Neural cell (in vitro differentiated cells): ENCODE measurements around the gene SCFD1. TPM values are rescaled to one million over a fixed set of nuclear protein-coding genes. Genes with fewer than 3 reads are reported as not detected.

ENCODE experiments used
- H2AFZ ChIP-seq: fragments of 200-600, 300-800 bp; sonication (generic), shearing (Covaris generic); 2 replicates; pipeline ENCODE4 v1.6.0; 2014; ENCODE audit warnings: low read depth, mild to moderate bottlenecking, antibody characterized with exemption, low read length, moderate library complexity
- H3F3A ChIP-seq: fragments of 200-600 bp; shearing (Covaris generic); 2 replicates; pipeline ENCODE4 v1.6.1; 2016; ENCODE audit warnings: mild to moderate bottlenecking, moderate library complexity, mixed read lengths, antibody characterized with exemption, low read length; ENCODE audit not compliant: insufficient read depth, poor library complexity, severe bottlenecking
- H3K27ac ChIP-seq: fragments of 200-600, 300-800 bp; sonication (generic), shearing (Covaris generic); 2 replicates; pipeline ENCODE4 v1.5.1; 2014; ENCODE audit warnings: mild to moderate bottlenecking, low read length, moderate library complexity
- H3K27me3 ChIP-seq: fragments of 300-800, 200-600 bp; sonication (generic), shearing (Covaris generic); 2 replicates; pipeline ENCODE4 v1.6.0; 2014; ENCODE audit warnings: mild to moderate bottlenecking, low read depth, low read length, moderate library complexity; ENCODE audit not compliant: insufficient read depth
- H3K36me3 ChIP-seq: fragments of 300-800, 200-600 bp; sonication (generic), shearing (Covaris generic); 2 replicates; pipeline ENCODE4 v1.5.1; 2014; ENCODE audit warnings: mild to moderate bottlenecking, antibody characterized with exemption, low read length, moderate library complexity; ENCODE audit not compliant: insufficient read depth
- H3K4me2 ChIP-seq: fragments of 300-800, 200-600 bp; sonication (generic), shearing (Covaris generic); 2 replicates; pipeline ENCODE4 v1.6.0; 2014; ENCODE audit warnings: mild to moderate bottlenecking, low read length
- H3K4me3 ChIP-seq: fragments of 300-800, 200-600 bp; sonication (generic), shearing (Covaris generic); 2 replicates; pipeline ENCODE4 v1.5.1; 2014; ENCODE audit warnings: mild to moderate bottlenecking, low read length, moderate library complexity
- H3K79me2 ChIP-seq: fragments of 200-600 bp; shearing (Covaris generic); replicated peaks from 2 replicates; pipeline ENCODE4 v1.6.0; 2014; ENCODE audit warnings: mild to moderate bottlenecking, low read length, moderate library complexity; ENCODE audit not compliant: insufficient read depth
- H3K9ac ChIP-seq: fragments of 300-800, 200-600 bp; sonication (generic), shearing (Covaris generic); 2 replicates; pipeline ENCODE4 v1.6.1; 2016; ENCODE audit warnings: mild to moderate bottlenecking, low read length, mixed read lengths
- H3K9me2 ChIP-seq: fragments of 200-600 bp; shearing (Covaris generic); 2 replicates; pipeline ENCODE4 v1.6.1; 2016; ENCODE audit warnings: mild to moderate bottlenecking, low read length, mixed read lengths; ENCODE audit not compliant: insufficient read depth
- H3K9me3 ChIP-seq: fragments of 200-600, 300-800 bp; sonication (generic), shearing (Covaris generic); 2 replicates; pipeline ENCODE4 v1.6.1; 2016; ENCODE audit warnings: mild to moderate bottlenecking, mixed run types, low read length, moderate library complexity, mixed read lengths
- H4K20me1 ChIP-seq: fragments of 200-600 bp; shearing (Covaris generic); 2 replicates; pipeline ENCODE4 v1.6.1; 2016; ENCODE audit warnings: mild to moderate bottlenecking, mixed run types; ENCODE audit not compliant: insufficient read depth
- CTCF ChIP-seq: fragments of 450-650 bp; IDR thresholded peaks from 2 replicates; pipeline ENCODE4 v1.5.1; 2014; ENCODE audit warnings: antibody characterized with exemption, mild to moderate bottlenecking, moderate library complexity; ENCODE audit not compliant: poor library complexity, severe bottlenecking
- EP300 ChIP-seq: fragments of 450-650 bp; conservative IDR thresholded peaks from 2 replicates; pipeline ENCODE4 v1.6.1; 2014; ENCODE audit warnings: antibody characterized with exemption, mild to moderate bottlenecking, moderate library complexity; ENCODE audit not compliant: poor library complexity, severe bottlenecking
- EZH2 ChIP-seq: fragments of 200-600, 300-800 bp; shearing (Covaris generic), sonication (generic); IDR thresholded peaks from 2 replicates; pipeline ENCODE4 v1.6.1; 2014; ENCODE audit warnings: antibody characterized with exemption, low read length, borderline replicate concordance, mild to moderate bottlenecking; ENCODE audit not compliant: insufficient read depth, poor library complexity, severe bottlenecking
- MXI1 ChIP-seq: fragments of 450-650 bp; conservative IDR thresholded peaks from 2 replicates; pipeline ENCODE4 v1.6.1; 2014; ENCODE audit warnings: antibody characterized with exemption, mild to moderate bottlenecking; ENCODE audit not compliant: poor library complexity, severe bottlenecking
- POLR2AphosphoS5 ChIP-seq: IDR thresholded peaks from 2 replicates; pipeline ENCODE4 v1.6.1; 2012
- RAD21 ChIP-seq: fragments of 450-650 bp; conservative IDR thresholded peaks from 2 replicates; pipeline ENCODE4 v1.6.1; 2014; ENCODE audit warnings: antibody characterized with exemption, mild to moderate bottlenecking, moderate library complexity
- REST ChIP-seq: IDR thresholded peaks from 2 replicates; pipeline ENCODE4 v1.6.1; 2012; ENCODE audit warnings: borderline replicate concordance
- SMC3 ChIP-seq: fragments of 450-650 bp; conservative IDR thresholded peaks from 2 replicates; pipeline ENCODE4 v1.6.1; 2014; ENCODE audit warnings: antibody characterized with exemption, mild to moderate bottlenecking, moderate library complexity; ENCODE audit not compliant: poor library complexity
- TAF1 ChIP-seq: IDR thresholded peaks from 2 replicates; pipeline ENCODE4 v1.6.1; 2012; ENCODE audit warnings: low read depth
- polyA plus RNA-seq: library from polyadenylated mRNA; depleted of rRNA; stranded (reverse); fragments of >200 nt; gene quantifications from 2 replicates; pipeline ENCODE4 v1.2.3, GENCODE V29; 2014

The SCFD1 gene
- polyA plus RNA-seq, 1 donor from 2014 or later = 99.4 TPM

GRCh38 chr14:30719137-30719536 lies 97.0 kb downstream of the SCFD1 start:
- Histone ChIP-seq H2AFZ (no peak overlapping the region), H3K9me2 (no peaks in the 10 kb centered on the region), H4K20me1 (no peaks in the 10 kb centered on the region), H3K27me3 (no peaks in the 10 kb centered on the region), H3K9me3 (no peaks in the 10 kb centered on the region), H3F3A (no peaks in the 10 kb centered on the region), H3K79me2 (no peaks in the 10 kb centered on the region), H3K4me3 (no peak overlapping the region), H3K4me2 (no peak overlapping the region), H3K9ac (no peak overlapping the region), H3K27ac (no peak overlapping the region), H3K36me3 (peaks cover 8% of the 10 kb centered on the region)
- no peak for TF ChIP-seq SMC3
- TF ChIP-seq EP300 = no peak
- TF ChIP-seq EZH2 = no peak
- no peak for TF ChIP-seq CTCF
- no peak for TF ChIP-seq TAF1
- no peak for TF ChIP-seq MXI1
- TF ChIP-seq RAD21 = no peak
- no peak for TF ChIP-seq POLR2AphosphoS5
- no peak for TF ChIP-seq REST

GRCh38 chr14:30725763-30726162 lies 103.6 kb downstream of the SCFD1 start:
- Histone ChIP-seq H3K4me3 (no peak overlapping the region), H3K27me3 (no peaks in the 10 kb centered on the region), H4K20me1 (no peaks in the 10 kb centered on the region), H3K9me3 (no peaks in the 10 kb centered on the region), H2AFZ (no peak overlapping the region), H3F3A (no peaks in the 10 kb centered on the region), H3K4me2 (no peak overlapping the region), H3K79me2 (no peaks in the 10 kb centered on the region), H3K27ac (no peak overlapping the region), H3K9ac (no peak overlapping the region), H3K9me2 (no peaks in the 10 kb centered on the region), H3K36me3 (no peaks in the 10 kb centered on the region)
- TF ChIP-seq TAF1 (no peak), RAD21 (no peak), EZH2 (no peak), REST (no peak), SMC3 (no peak), POLR2AphosphoS5 (no peak), CTCF (no peak), MXI1 (no peak), EP300 (no peak)
